Activated CD4-positive, CD25-positive, alpha-beta regulatory T cell (primary cell): Measurements from ENCODE around the gene MCUB.
"Not testable (repeated sequence)": the region's sequence is repeated elsewhere in the genome, so short reads cannot be mapped to it uniquely, and the experiment has no call there.

Source experiments
- DNase-seq, 4 experiments: peaks; one replicate each; lab custom pipeline; 2025; lab: John Stamatoyannopoulos, UW

The MCUB gene

GRCh38 chr4:109579997-109580396 lies 20.0 kb downstream of the MCUB start:
- DNase-seq, result not testable (repeated sequence)

GRCh38 chr4:109588176-109588575 lies 28.1 kb downstream of the MCUB start:
- peak in 1 of 4 experiments; percentile 11 for DNase-seq

GRCh38 chr4:109589119-109589518 lies 29.1 kb downstream of the MCUB start:
- no peak for DNase-seq

- DNase-seq, result no peak
Observed at GRCh38 chr4:109589605-109590004, 29.6 kb downstream of the MCUB start.

GRCh38 chr4:109590905-109591304 lies 30.9 kb downstream of the MCUB start:
- no peak for DNase-seq

- no peak for DNase-seq
Observed at GRCh38 chr4:109592367-109592766, 32.3 kb downstream of the MCUB start.

GRCh38 chr4:109595123-109595522 lies 35.1 kb downstream of the MCUB start:
- DNase-seq, result not testable (repeated sequence)

GRCh38 chr4:109596420-109597085 lies 36.5 kb downstream of the MCUB start:
- DNase-seq, result not testable (repeated sequence)

- DNase-seq, result no peak
Observed at GRCh38 chr4:109599046-109599652, 39.1 kb downstream of the MCUB start.

- no peak for DNase-seq
Observed at GRCh38 chr4:109600431-109600830, 40.4 kb downstream of the MCUB start.

- no peak for DNase-seq
Observed at GRCh38 chr4:109601336-109601735, 41.3 kb downstream of the MCUB start.

- no peak for DNase-seq
Observed at GRCh38 chr4:109607976-109608375, 47.9 kb downstream of the MCUB start.

GRCh38 chr4:109608879-109609278 lies 48.8 kb downstream of the MCUB start:
- no peak for DNase-seq

GRCh38 chr4:109609431-109609830 lies 49.4 kb downstream of the MCUB start:
- DNase-seq, result no peak

- no peak for DNase-seq
Observed at GRCh38 chr4:109610489-109610888, 50.4 kb downstream of the MCUB start.

GRCh38 chr4:109611045-109611646 lies 51.1 kb downstream of the MCUB start:
- DNase-seq, result no peak

GRCh38 chr4:109614015-109614414 lies 54.0 kb downstream of the MCUB start:
- no peak for DNase-seq

- no peak for DNase-seq
Observed at GRCh38 chr4:109614466-109614865, 54.4 kb downstream of the MCUB start.

- no peak for DNase-seq
Observed at GRCh38 chr4:109615742-109616141, 55.7 kb downstream of the MCUB start.

GRCh38 chr4:109616243-109616642 lies 56.2 kb downstream of the MCUB start:
- no peak for DNase-seq

GRCh38 chr4:109622626-109623025 lies 62.6 kb downstream of the MCUB start:
- DNase-seq, result no peak

GRCh38 chr4:109624536-109624935 lies 64.5 kb downstream of the MCUB start:
- DNase-seq, result no peak

GRCh38 chr4:109627361-109627760 lies 67.3 kb downstream of the MCUB start:
- no peak for DNase-seq
